Thoracic aorta (tissue), 2 donors: ENCODE results near the gene PRUNE2. TPM values are rescaled to one million over a fixed set of nuclear protein-coding genes. Genes with fewer than 3 reads are reported as not detected.

Experiments
- ATAC-seq: fragments of 150-250 bp; one replicate; pipeline ENCODE4 v1.8.0; 2017; ENCODE audit warnings: low read depth; ENCODE audit not compliant: insufficient number of reproducible peaks, low FRiP score
- DNase-seq: peaks from one replicate; pipeline ENCODE4 v3.0.0-alpha.2; 2020; ENCODE audit warnings: low spot score
- H3K27ac ChIP-seq, 2 donors: fragments of 200-600 bp; sonication (generic); 1 replicate in 1 of 2; 2 replicates in 1 of 2; pipeline ENCODE4 v1.5.1; 2016; ENCODE audit warnings: mild to moderate bottlenecking in 2 of 2, moderate library complexity in 2 of 2
- H3K27me3 ChIP-seq: fragments of 200-600 bp; sonication (generic); replicated peaks from 2 replicates; pipeline ENCODE4 v1.6.0; 2016; ENCODE audit warnings: mild to moderate bottlenecking; ENCODE audit not compliant: insufficient read depth
- H3K36me3 ChIP-seq: fragments of 200-600 bp; sonication (generic); one replicate; pipeline ENCODE4 v1.5.1; 2016
- H3K4me1 ChIP-seq, 2 donors: fragments of 200-600 bp; sonication (generic); 1 replicate in 1 of 2; 2 replicates in 1 of 2; pipeline versions ENCODE4 v1.5.1 to v1.6.0; 2016; ENCODE audit warnings: low read depth in 2 of 2, mild to moderate bottlenecking in 1 of 2; ENCODE audit not compliant: control insufficient read depth in 1 of 2
- H3K4me3 ChIP-seq: fragments of 200-600 bp; sonication (generic); 2 replicates; pipeline ENCODE4 v1.5.1; 2016; ENCODE audit warnings: mild to moderate bottlenecking
- H3K9me3 ChIP-seq: fragments of 200-600 bp; sonication (generic); 2 replicates; pipeline ENCODE4 v1.5.1; 2016
- CTCF ChIP-seq: fragments of 200-600 bp; sonication (generic); IDR thresholded peaks from one replicate; pipeline ENCODE4 v1.5.1; 2019; ENCODE audit warnings: antibody characterized with exemption
- total RNA-seq, 2 donors: library from RNA; depleted of rRNA; stranded (reverse); fragments of >200 nt; gene quantifications; one replicate each; pipeline versions ENCODE4 v1.1.0 to v1.2.3, GENCODE V29; 2016

PRUNE2 gene
- total RNA-seq, 2 donors from 2014 or later: 360 to 420 TPM

DNA sequence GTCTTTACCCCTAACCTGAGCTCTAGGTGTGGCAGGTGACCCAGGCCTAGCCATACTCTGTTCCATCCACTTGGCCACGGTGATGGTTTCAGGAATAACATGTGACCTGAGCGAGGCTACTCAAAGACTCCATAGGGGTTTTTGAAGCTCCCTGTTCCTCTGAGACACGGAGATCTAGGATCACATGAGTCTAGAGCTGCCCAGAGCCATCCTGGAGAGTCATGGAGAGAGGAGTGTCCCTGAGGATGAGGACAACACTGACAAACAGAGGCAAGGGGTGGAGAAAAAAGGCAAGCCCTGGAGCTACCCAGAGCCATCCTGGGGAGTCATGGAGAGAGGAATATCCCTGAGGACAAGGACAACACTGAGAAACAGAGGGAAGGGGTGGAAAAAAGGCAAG lies 171.2 kb downstream of the PRUNE2 start:
- Histone ChIP-seq H3K36me3 (no peaks in the 10 kb centered on the region), H3K27me3 (no peaks in the 10 kb centered on the region), H3K27ac (no peak overlapping the region), H3K9me3 (no peaks in the 10 kb centered on the region), H3K4me1 (no peaks in the 10 kb centered on the region), H3K4me3 (no peak overlapping the region)
- no peak for TF ChIP-seq CTCF
- DNase-seq (no peak), ATAC-seq (no peak)

DNA sequence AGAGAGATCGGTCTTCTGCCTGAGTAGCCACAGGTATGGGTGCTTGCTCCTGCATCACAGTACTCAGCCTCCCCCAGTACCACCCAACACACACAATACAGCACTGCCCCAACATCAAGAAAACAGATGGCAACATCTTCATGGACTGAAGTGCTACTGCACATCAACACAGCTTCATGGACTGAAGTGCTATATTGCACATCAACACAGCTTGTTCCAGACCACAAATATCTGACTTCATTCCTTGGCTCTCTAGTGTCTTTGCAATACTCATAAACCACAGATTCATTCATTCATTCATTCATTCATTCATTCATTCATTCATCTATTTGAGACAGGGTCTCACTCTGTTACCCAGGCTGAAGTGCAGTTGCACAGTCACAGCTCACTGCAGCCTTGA lies 172.8 kb downstream of the PRUNE2 start:
- no peaks in the 10 kb centered on the region for H3K27me3 ChIP-seq
- no peaks in the 10 kb centered on the region for H3K4me1 ChIP-seq
- TF ChIP-seq CTCF: no peak
- H3K27ac ChIP-seq: no peak overlapping the region
- no peaks in the 10 kb centered on the region for H3K36me3 ChIP-seq
- no peaks in the 10 kb centered on the region for H3K9me3 ChIP-seq
- H3K4me3 ChIP-seq: no peak overlapping the region
- DNase-seq: no peak
- ATAC-seq: no peak

DNA sequence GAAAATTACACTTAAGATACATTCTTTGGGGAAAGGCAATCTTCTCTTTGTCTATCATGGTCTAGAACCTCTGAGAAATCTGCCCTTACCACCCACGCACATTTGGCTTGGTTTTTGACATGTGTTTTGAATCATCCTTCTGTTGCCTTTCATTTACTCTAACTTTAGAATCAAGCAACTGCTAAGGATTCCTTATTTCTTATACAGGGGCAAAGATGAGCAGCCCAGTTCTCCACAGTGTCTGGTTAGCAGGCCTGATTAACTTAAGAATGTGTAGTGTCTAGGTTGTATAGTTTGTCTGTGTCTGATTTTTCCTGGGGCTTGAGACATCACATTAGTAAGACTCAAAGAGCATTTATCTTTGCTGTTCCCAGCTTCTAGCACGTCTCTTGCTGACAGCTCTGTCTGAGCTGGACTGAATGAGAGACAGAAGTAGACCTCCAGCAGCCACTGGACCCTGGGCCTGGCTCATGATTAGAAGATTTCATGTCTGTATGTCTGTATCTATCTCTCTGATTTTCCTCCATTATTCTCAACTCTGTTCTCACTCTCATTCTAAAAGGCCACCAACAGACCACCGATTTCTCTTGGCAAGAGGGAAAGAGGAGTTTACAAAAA lies 173.5 kb downstream of the PRUNE2 start:
- H3K27ac ChIP-seq: no peak overlapping the region
- no peak for DNase-seq
- H3K27me3 ChIP-seq: no peaks in the 10 kb centered on the region
- no peak for ATAC-seq
- no peaks in the 10 kb centered on the region for H3K36me3 ChIP-seq
- TF ChIP-seq CTCF: no peak
- no peak overlapping the region for H3K4me3 ChIP-seq
- H3K4me1 ChIP-seq: no peaks in the 10 kb centered on the region
- H3K9me3 ChIP-seq: no peaks in the 10 kb centered on the region

- Histone ChIP-seq H3K27ac (no peak overlapping the region), H3K4me3 (no peak overlapping the region), H3K9me3 (no peaks in the 10 kb centered on the region), H3K27me3 (no peaks in the 10 kb centered on the region), H3K4me1 (peaks cover 0 to 8% of the 10 kb centered on the region in 2 donors), H3K36me3 (no peaks in the 10 kb centered on the region)
- no peak for TF ChIP-seq CTCF
- ATAC-seq (no peak), DNase-seq (no peak)
Measured at GRCh38 chr9:76730801-76731200, 175.1 kb downstream of the PRUNE2 start.

DNA sequence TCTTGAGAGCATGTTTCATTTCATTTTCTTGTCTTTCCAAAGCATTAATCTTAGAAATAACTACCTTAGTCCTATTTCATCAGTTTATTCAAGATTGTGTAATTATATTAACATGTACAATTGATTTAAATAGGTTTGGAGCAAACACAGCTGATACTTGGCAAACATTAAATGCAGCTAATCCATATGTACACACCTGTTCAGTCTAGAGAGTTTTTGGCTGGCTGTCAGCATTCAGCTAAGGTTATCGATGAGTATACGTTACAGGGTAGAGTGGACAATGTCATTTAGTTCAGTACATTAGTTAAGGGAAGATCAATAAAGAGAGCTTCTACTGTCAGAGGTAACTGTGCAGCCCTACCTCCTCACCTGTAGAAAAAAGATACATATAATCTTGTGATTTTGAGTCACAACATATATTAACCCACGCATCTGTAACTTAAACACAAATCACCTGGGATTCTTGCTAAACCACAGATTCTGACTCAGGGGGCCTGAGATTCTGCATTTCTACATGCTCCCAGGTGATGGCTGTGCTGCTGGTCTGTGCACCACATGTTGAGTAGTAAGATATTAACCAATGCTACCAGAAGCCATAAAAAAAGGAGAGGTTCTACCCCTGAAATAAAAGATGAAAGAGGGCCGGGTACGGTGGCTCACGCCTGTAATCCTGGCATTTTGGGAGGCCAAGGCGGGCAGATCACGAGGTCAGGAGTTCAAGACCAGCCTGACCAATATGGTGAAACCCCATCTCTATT lies 175.8 kb downstream of the PRUNE2 start:
- no peak for TF ChIP-seq CTCF
- Histone ChIP-seq H3K9me3 (no peaks in the 10 kb centered on the region), H3K4me1 (peaks cover 0 to 8% of the 10 kb centered on the region in 2 donors), H3K27ac (no peak overlapping the region), H3K27me3 (no peaks in the 10 kb centered on the region), H3K36me3 (no peaks in the 10 kb centered on the region), H3K4me3 (no peak overlapping the region)
- DNase-seq (no peak), ATAC-seq (no peak)
